Astrocyte of the cerebellum (primary cell): ENCODE measurements around the gene NCCRP1.

ENCODE experiments used
- DNase-seq: peaks from one replicate; pipeline ENCODE4 v3.0.0-alpha.2; 2011; ENCODE audit warnings: low read depth
- H3K4me3 ChIP-seq: 2 replicates; pipeline ENCODE4 v1.5.1; 2011; ENCODE audit warnings: mild to moderate bottlenecking, low read depth, low read length, moderate library complexity
- CTCF ChIP-seq: IDR thresholded peaks from 2 replicates; pipeline ENCODE4 v1.5.1; 2012; ENCODE audit warnings: low read length, low read depth, moderate library complexity, mild to moderate bottlenecking; ENCODE audit errors: missing control alignments
- in situ Hi-C: cut with HindIII; loops from 2 replicates; pipeline ENCODE4 v1.10.0; 2017; ENCODE audit warnings: low sequenced_read_pairs

Gene NCCRP1

DNA sequence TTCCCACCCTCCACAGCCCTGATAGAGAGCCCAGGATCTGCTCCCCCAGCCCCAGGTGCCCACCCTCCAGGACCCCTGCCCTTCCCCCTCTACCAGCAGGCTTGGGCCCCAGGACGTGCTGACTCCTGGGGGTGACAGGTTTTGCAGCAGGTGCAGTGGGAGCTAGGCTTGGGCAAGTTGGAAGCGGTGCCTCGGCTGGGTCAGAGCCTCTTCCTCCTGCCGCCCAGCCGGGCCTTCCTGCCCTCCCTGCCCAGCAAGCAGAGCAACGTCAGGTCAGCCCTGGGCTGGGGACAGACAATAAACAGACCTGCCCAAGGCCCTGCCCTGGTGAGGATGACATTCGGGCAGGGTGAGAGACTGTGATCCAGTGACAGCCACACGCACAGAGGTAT, 9.2 kb upstream of the NCCRP1 start:
- DNase-seq: no peak
- TF ChIP-seq CTCF: no peak
- no peak overlapping the region for H3K4me3 ChIP-seq
- in situ Hi-C loops: no loop called here

DNA sequence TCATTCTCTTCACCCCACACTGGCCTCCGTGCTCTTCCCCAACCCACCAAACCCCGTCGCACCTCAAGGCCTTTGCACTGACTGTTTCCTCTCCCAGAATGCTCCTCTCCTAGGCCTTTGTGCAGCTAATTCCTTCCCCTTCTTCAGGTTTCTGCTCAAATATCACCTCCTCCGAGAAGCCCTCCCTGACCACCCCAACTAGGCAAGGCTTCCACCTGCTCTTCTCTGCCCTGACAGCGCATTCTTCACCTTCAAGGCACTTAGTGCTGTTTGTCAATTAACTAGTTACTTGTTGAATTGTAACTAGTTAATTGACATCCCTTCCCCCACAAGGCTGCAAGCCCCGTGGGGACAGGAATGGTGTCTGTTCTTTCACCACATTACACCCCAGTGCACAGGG, 7.8 kb upstream of the NCCRP1 start:
- DNase-seq: no peak
- H3K4me3 ChIP-seq: no peak overlapping the region
- in situ Hi-C loops: no loop called here
- TF ChIP-seq CTCF: no peak

GRCh38 chr19:39190768-39191167, 6.0 kb upstream of the NCCRP1 start:
- H3K4me3 ChIP-seq: no peak overlapping the region
- in situ Hi-C loops: no loop called here
- no peak for DNase-seq
- TF ChIP-seq CTCF: no peak

DNA sequence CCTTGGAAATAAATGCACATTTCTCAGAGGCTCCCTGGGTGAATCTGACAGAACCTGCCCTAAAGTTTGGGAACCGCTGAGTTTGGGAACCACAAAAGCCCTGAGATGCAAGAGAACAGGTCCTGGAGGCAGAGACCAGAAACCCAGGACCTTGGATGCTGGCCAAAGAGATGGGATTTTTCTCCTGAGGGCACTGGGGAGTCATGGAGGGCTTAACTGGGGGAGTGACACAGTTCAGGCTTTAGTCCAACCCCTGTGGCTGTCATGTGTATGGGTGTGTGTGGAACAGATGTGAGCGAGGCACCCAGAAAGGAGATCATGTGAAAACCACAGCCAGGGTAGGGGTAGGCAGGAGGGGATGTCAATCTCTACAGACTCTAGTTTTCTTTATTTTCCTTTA, 3.9 kb upstream of the NCCRP1 start:
- no peak overlapping the region for H3K4me3 ChIP-seq
- in situ Hi-C loops: no loop called here
- DNase-seq: no peak
- TF ChIP-seq CTCF: no peak

- H3K4me3 ChIP-seq: no peak overlapping the region
Measured at GRCh38 chr19:39193803-39194202, 3.0 kb upstream of the NCCRP1 start.

GRCh38 chr19:39194832-39195542, 1.8 kb upstream of the NCCRP1 start:
- no peak for TF ChIP-seq CTCF
- in situ Hi-C loops: no loop called here
- DNase-seq: no peak
- no peak overlapping the region for H3K4me3 ChIP-seq

More at GRCh38 chr19:39193803-39194202, 3.0 kb upstream of the NCCRP1 start:
- TF ChIP-seq CTCF: no peak
- DNase-seq: no peak
- in situ Hi-C loops: no loop called here
